HepG2 (cell line): ENCODE data around the gene FASTKD3. TPM values are rescaled to one million over a fixed set of nuclear protein-coding genes. Genes with fewer than 3 reads are reported as not detected.

Source experiments
- E2F1 ChIP-seq: sonication (generic); formaldehyde crosslinking; IDR thresholded peaks from 2 replicates; pipeline ENCODE4 v1.5.0; 2020; ENCODE audit warnings: missing genetic modification reagents
- GTF2F1 ChIP-seq: fragments of 150-350 bp; IDR thresholded peaks from 2 replicates; pipeline ENCODE4 v1.6.1; 2014; ENCODE audit warnings: low read length
- JDP2 ChIP-seq: sonication (generic); formaldehyde crosslinking; IDR thresholded peaks from 2 replicates; pipeline ENCODE4 v1.8.1; 2022; ENCODE audit warnings: missing genetic modification reagents, borderline replicate concordance
- PRMT3 ChIP-seq: sonication (generic); formaldehyde crosslinking; IDR thresholded peaks from 2 replicates; pipeline ENCODE4 v1.8.1; 2022; ENCODE audit warnings: low read depth, mild to moderate bottlenecking, moderate library complexity, missing genetic modification reagents, borderline replicate concordance
- RBM39 ChIP-seq: fragments of 200-400 bp; formaldehyde crosslinking; IDR thresholded peaks from one replicate; pipeline ENCODE4 v1.6.1; 2018; ENCODE audit warnings: antibody characterized with exemption, mild to moderate bottlenecking, low read depth, low read length; ENCODE audit not compliant: poor library complexity, severe bottlenecking
- THAP9 ChIP-seq: sonication (generic); formaldehyde crosslinking; IDR thresholded peaks from 2 replicates; pipeline ENCODE4; 2020; ENCODE audit warnings: missing genetic modification reagents, mild to moderate bottlenecking, borderline replicate concordance
- ZBTB34 ChIP-seq: sonication (generic); formaldehyde crosslinking; IDR thresholded peaks from 2 replicates; pipeline ENCODE4 v1.8.0; 2022; ENCODE audit warnings: mild to moderate bottlenecking, missing genetic modification reagents
- ZNF331 ChIP-seq: sonication (generic); formaldehyde crosslinking; IDR thresholded peaks from 2 replicates; pipeline ENCODE4 v1.4.0; 2020; ENCODE audit warnings: missing genetic modification reagents
- ZSCAN20 ChIP-seq: sonication (generic); formaldehyde crosslinking; IDR thresholded peaks from 2 replicates; pipeline ENCODE4 v1.4.0; 2020; ENCODE audit warnings: missing genetic modification reagents, mild to moderate bottlenecking, borderline replicate concordance
- ZZZ3 ChIP-seq: sonication (generic); formaldehyde crosslinking; IDR thresholded peaks from 2 replicates; pipeline ENCODE4 v1.4.0; 2020; ENCODE audit warnings: missing genetic modification reagents, mild to moderate bottlenecking, borderline replicate concordance
- polyA plus RNA-seq, 8 experiments: library from polyadenylated mRNA; depleted of rRNA in 3 of 8; stranded (reverse) in 7 of 8; unstranded in 1 of 8; fragments of >200 nt; fragmentation: Illumina TruSeq in 4 of 8; extraction: Trizol in 4 of 8; gene quantifications; 2 replicates each; pipeline versions ENCODE4 v1.2.1 to v1.2.3, GENCODE V29; 2011 to 2016; ENCODE audit warnings: low read depth in 4 of 8, missing spikeins in 1 of 8, mixed read lengths in 1 of 8; ENCODE audit not compliant: insufficient read depth in 1 of 8
- total RNA-seq, 5 experiments: library from RNA; depleted of rRNA; stranded (reverse); fragments of >200 nt; fragmentation: Illumina TruSeq; extraction: Trizol; gene quantifications; 2 replicates each; pipeline ENCODE4 v1.2.3, GENCODE V29; 2016; ENCODE audit warnings: low read depth in 1 of 5

Gene FASTKD3
- total and polyA plus RNA-seq, 2 of the 13 experiments (the other 11 are each of a cell fraction or from before 2014, with no cell fraction given): 6.9 to 17.8 TPM

- TF ChIP-seq E2F1 (CRISPR knock-in tag) (peak; percentile 11; the same call in 1 of the 2 replicates), PRMT3 (CRISPR knock-in tag) (no peak), ZZZ3 (CRISPR knock-in tag) (peak; percentile 67; the same call in 1 of the 2 replicates), ZNF331 (CRISPR knock-in tag) (peak; percentile 17; the same call in 1 of the 2 replicates), RBM39 (peak; percentile 94), JDP2 (CRISPR knock-in tag) (no peak), GTF2F1 (no peak), ZBTB34 (CRISPR knock-in tag) (peak; percentile 73), ZSCAN20 (CRISPR knock-in tag) (peak; percentile 36; the same call in 1 of the 2 replicates), THAP9 (CRISPR knock-in tag) (0 out of 2 replicates have a peak, but pooled peaks have one; percentile 22)
Observed at GRCh38 chr5:7868773-7869473, at the start of gene FASTKD3, which contains the start of gene MTRR (continued).
